Osteoblast (primary cell): Measurements from ENCODE around the gene CSNK1G2. TPM values are rescaled to one million over a fixed set of nuclear protein-coding genes. Genes with fewer than 3 reads are reported as not detected.

Experiments used
- DNase-seq: peaks from one replicate; pipeline ENCODE4 v3.0.0; 2011; ENCODE audit warnings: low spot score, mixed read lengths; ENCODE audit not compliant: insufficient read length; ENCODE audit errors: missing footprints
- H2AFZ ChIP-seq: 2 replicates; pipeline ENCODE4 v1.6.0; 2011; ENCODE audit warnings: mild to moderate bottlenecking, low read length
- H3K27ac ChIP-seq: 2 replicates; pipeline ENCODE4 v1.5.1; 2011; ENCODE audit warnings: mild to moderate bottlenecking, low read depth, low read length, moderate library complexity
- H3K27me3 ChIP-seq: 2 replicates; pipeline ENCODE4 v1.6.0; 2012; ENCODE audit warnings: mild to moderate bottlenecking, control low read depth, inconsistent platforms, low read length, moderate library complexity; ENCODE audit not compliant: insufficient read depth
- H3K36me3 ChIP-seq: 2 replicates; pipeline ENCODE4 v1.5.1; 2011; ENCODE audit warnings: mild to moderate bottlenecking, low read length, control low read depth, moderate library complexity; ENCODE audit not compliant: insufficient read depth
- H3K4me1 ChIP-seq: 2 replicates; pipeline ENCODE4 v1.5.1; 2011; ENCODE audit warnings: mild to moderate bottlenecking, low read length, control low read depth, moderate library complexity; ENCODE audit not compliant: insufficient read depth
- H3K4me2 ChIP-seq: 2 replicates; pipeline ENCODE4 v1.6.0; 2011; ENCODE audit warnings: mild to moderate bottlenecking, low read length; ENCODE audit not compliant: insufficient read depth
- H3K4me3 ChIP-seq: fragments of 200-600 bp; sonication (generic); 3 replicates; pipeline ENCODE4 v1.5.1; 2012; ENCODE audit warnings: mild to moderate bottlenecking, low read length, inconsistent platforms; ENCODE audit not compliant: insufficient read depth
- H3K79me2 ChIP-seq: 2 replicates; pipeline ENCODE4 v1.6.0; 2012; ENCODE audit warnings: mild to moderate bottlenecking, low read length, control low read depth, inconsistent platforms; ENCODE audit not compliant: insufficient read depth
- H3K9me3 ChIP-seq: 2 replicates; pipeline ENCODE4 v1.5.1; 2011; ENCODE audit warnings: low read depth, low read length, control low read depth
- H4K20me1 ChIP-seq: 2 replicates; pipeline ENCODE4 v1.6.0; 2012; ENCODE audit warnings: mild to moderate bottlenecking, low read length, control low read depth; ENCODE audit not compliant: insufficient read depth
- total RNA-seq: library from RNA; depleted of rRNA; stranded (reverse); fragments of >200 nt; gene quantifications from 2 replicates; pipeline ENCODE4 v1.2.3, GENCODE V29; 2012
- TF ChIP-seq, protein P1 (sequence below): IDR thresholded peaks from 2 replicates; pipeline ENCODE4 v1.5.1; 2011; ENCODE audit warnings: mild to moderate bottlenecking, low read depth, low read length, moderate library complexity; ENCODE audit errors: extremely low read depth

The CSNK1G2 gene
- total RNA-seq, 1 donor, result 68.8 TPM

- no peak for DNase-seq
- Histone ChIP-seq H3K79me2 (peaks cover 86% of the 10 kb centered on the region), H3K9me3 (no peaks in the 10 kb centered on the region), H3K4me3 (no peak overlapping the region), H2AFZ (no peak overlapping the region), H3K4me2 (no peak overlapping the region), H3K27ac (no peak overlapping the region), H3K4me1 (no peaks in the 10 kb centered on the region), H3K27me3 (no peaks in the 10 kb centered on the region), H3K36me3 (no peaks in the 10 kb centered on the region), H4K20me1 (peaks cover 59% of the 10 kb centered on the region)
- TF ChIP-seq, protein P1, sequence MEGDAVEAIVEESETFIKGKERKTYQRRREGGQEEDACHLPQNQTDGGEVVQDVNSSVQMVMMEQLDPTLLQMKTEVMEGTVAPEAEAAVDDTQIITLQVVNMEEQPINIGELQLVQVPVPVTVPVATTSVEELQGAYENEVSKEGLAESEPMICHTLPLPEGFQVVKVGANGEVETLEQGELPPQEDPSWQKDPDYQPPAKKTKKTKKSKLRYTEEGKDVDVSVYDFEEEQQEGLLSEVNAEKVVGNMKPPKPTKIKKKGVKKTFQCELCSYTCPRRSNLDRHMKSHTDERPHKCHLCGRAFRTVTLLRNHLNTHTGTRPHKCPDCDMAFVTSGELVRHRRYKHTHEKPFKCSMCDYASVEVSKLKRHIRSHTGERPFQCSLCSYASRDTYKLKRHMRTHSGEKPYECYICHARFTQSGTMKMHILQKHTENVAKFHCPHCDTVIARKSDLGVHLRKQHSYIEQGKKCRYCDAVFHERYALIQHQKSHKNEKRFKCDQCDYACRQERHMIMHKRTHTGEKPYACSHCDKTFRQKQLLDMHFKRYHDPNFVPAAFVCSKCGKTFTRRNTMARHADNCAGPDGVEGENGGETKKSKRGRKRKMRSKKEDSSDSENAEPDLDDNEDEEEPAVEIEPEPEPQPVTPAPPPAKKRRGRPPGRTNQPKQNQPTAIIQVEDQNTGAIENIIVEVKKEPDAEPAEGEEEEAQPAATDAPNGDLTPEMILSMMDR, result no peak
Measured at GRCh38 chr19:1956122-1956494, 15.1 kb downstream of the CSNK1G2 start.

- Histone ChIP-seq H2AFZ (no peak overlapping the region), H3K36me3 (no peaks in the 10 kb centered on the region), H3K9me3 (no peaks in the 10 kb centered on the region), H4K20me1 (peaks cover 63% of the 10 kb centered on the region), H3K4me3 (no peak overlapping the region), H3K4me2 (no peak overlapping the region), H3K79me2 (peaks cover 90% of the 10 kb centered on the region), H3K27ac (no peak overlapping the region), H3K27me3 (no peaks in the 10 kb centered on the region), H3K4me1 (no peaks in the 10 kb centered on the region)
- DNase-seq, result no peak
- TF ChIP-seq, protein P1, result no peak
Measured at GRCh38 chr19:1956868-1957492, 16.0 kb downstream of the CSNK1G2 start.

DNA sequence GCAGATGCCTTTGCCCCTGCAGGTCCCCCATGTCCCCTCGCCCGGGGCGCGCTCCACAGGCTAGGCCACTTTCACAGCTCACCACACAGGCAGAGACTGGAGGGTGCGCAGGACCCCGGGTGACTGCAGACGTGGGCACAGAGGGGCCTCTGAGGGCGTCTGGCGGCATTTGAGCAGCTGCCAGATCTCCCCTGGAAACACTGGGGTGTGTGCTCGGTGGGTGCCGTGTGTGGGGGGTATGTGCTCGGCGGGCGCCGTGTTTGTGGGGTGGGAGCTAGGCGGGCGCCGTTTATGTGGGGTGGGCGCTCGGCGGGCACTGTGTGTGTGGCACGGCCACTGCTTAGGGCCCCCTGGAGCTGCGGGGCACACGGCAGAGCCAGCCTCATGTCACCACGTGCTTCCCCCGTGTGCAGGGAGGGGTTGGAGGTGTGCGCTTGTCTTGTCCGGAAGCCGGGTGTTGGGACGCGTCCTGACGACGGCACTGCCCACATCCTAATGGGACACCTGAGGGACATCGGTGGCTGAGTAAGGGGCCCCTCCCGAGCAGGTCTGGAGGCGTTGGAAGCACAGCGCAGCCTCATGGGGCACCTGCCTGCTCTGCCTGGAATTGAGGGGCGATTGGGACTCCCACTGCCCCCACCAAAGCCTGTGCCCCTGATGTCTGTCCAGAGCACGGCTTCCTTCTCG is 16.7 kb downstream of the CSNK1G2 start:
- TF ChIP-seq, protein P1, result no peak
- peaks cover 90% of the 10 kb centered on the region for H3K79me2 ChIP-seq
- no peak overlapping the region for H2AFZ ChIP-seq
- H3K36me3 ChIP-seq, result no peaks in the 10 kb centered on the region
- no peak overlapping the region for H3K4me2 ChIP-seq
- no peak for DNase-seq
- H4K20me1 ChIP-seq, result peaks cover 63% of the 10 kb centered on the region
- no peak overlapping the region for H3K4me3 ChIP-seq
- no peaks in the 10 kb centered on the region for H3K4me1 ChIP-seq
- no peaks in the 10 kb centered on the region for H3K27me3 ChIP-seq
- no peak overlapping the region for H3K27ac ChIP-seq
- no peaks in the 10 kb centered on the region for H3K9me3 ChIP-seq

DNA sequence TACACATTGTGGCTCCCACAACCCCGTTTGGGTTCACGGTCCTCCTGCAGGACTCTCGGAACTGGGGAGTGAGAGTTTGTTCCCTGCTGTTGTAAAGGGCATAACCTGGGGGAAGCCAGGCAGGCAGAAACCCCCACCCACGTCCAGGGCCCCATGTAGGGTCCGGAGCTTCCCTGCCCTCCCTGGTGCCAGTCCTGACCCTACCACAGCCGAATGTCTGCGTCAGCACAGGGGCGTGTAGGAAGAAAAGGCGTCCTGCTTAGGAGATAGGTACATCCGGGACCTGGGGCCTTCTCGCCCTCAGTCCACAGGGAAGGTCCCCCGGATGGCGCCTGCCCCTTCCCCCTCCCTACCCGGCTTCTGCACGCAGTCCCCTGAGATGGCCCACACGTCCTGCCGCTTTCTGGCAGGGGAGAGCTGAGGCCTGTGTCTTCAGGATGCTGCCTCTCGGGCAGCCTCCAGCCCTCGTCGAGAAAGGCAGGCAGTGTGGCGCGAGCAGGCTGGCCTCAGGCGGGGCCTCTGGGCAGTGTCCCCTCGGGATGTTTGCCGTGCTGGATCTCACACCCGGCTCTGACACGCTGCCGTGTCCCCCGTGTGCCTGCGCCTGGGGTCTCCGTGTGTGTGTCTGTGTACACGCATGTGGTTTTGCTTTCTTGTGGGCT is 19.1 kb downstream of the CSNK1G2 start:
- Histone ChIP-seq H3K4me2 (no peak overlapping the region), H2AFZ (no peak overlapping the region), H3K9me3 (no peaks in the 10 kb centered on the region), H3K36me3 (no peaks in the 10 kb centered on the region), H4K20me1 (peaks cover 43% of the 10 kb centered on the region), H3K79me2 (peaks cover 73% of the 10 kb centered on the region), H3K4me1 (no peaks in the 10 kb centered on the region), H3K27me3 (no peaks in the 10 kb centered on the region), H3K27ac (no peak overlapping the region), H3K4me3 (no peak overlapping the region)
- DNase-seq, result no peak
- TF ChIP-seq, protein P1, result no peak
